Stimulated activated CD4-positive, alpha-beta T cell treated with anti-CD3 and anti-CD28 coated beads, Interleukin-4, amount 100 ng/mL, for 48 hours (primary cell): Measurements from ENCODE around the gene OTOS.
A peak's percentile ranks its signal among the peaks of the same experiment; 100 is the strongest.

Source experiments
- DNase-seq, 2 donors: peaks; one replicate each; pipeline ENCODE4 v3.0.0-alpha.2; 2020; ENCODE audit warnings: low read depth in 2 of 2

OTOS gene

GRCh38 chr2:240121190-240121589 lies 19.3 kb downstream of the OTOS start:
- DNase-seq, result peak in 1 of 2 donors; percentile 16

GRCh38 chr2:240114233-240114632 lies 26.2 kb downstream of the OTOS start:
- DNase-seq, result no peak

GRCh38 chr2:240112914-240113690 lies 27.4 kb downstream of the OTOS start:
- no peak for DNase-seq

GRCh38 chr2:240111253-240111652 lies 29.2 kb downstream of the OTOS start:
- no peak for DNase-seq

GRCh38 chr2:240109386-240109785 lies 31.1 kb downstream of the OTOS start:
- DNase-seq, result no peak

GRCh38 chr2:240107477-240107796 lies 33.0 kb downstream of the OTOS start:
- DNase-seq, result no peak

GRCh38 chr2:240106765-240107476 lies 33.5 kb downstream of the OTOS start:
- no peak for DNase-seq

- no peak for DNase-seq
Measured at GRCh38 chr2:240105982-240106381, 34.5 kb downstream of the OTOS start.

GRCh38 chr2:240103136-240103535 lies 37.3 kb downstream of the OTOS start:
- no peak for DNase-seq

GRCh38 chr2:240098349-240098748 lies 42.1 kb downstream of the OTOS start:
- DNase-seq, result no peak

- no peak for DNase-seq
Measured at GRCh38 chr2:240095556-240096523, 44.6 kb downstream of the OTOS start.

GRCh38 chr2:240089306-240089705 lies 51.2 kb downstream of the OTOS start:
- DNase-seq, result no peak
